SK-N-SH treated with all-trans-retinoic acid at 6 μM for 48 hours (cell line): Measurements from ENCODE around the gene SMARCC1.

Experiments
- ATAC-seq: fragments of 200-7000 bp; cut with Tn5 transposase; 3 replicates; pipeline ENCODE4 v1.9.1; 2020; ENCODE audit warnings: mild to moderate bottlenecking, moderate library complexity
- ARNTL ChIP-seq: fragments of 450-650 bp; formaldehyde crosslinking; IDR thresholded peaks from 2 replicates; pipeline ENCODE4 v1.5.0; 2020; ENCODE audit warnings: low read depth, mild to moderate bottlenecking, moderate library complexity, borderline replicate concordance
- BACH2 ChIP-seq: fragments of 250-450 bp; sonication (Bioruptor Pico); IDR thresholded peaks from 2 replicates; pipeline ENCODE4 v1.9.0; 2021; ENCODE audit warnings: mild to moderate bottlenecking, borderline replicate concordance
- CSDC2 ChIP-seq: fragments of 250-450 bp; sonication (Bioruptor Pico); IDR thresholded peaks from 2 replicates; pipeline ENCODE4 v1.5.0; 2020; ENCODE audit warnings: mild to moderate bottlenecking, moderate library complexity
- ESRRG ChIP-seq: fragments of 250-450 bp; sonication (Bioruptor Pico); IDR thresholded peaks from 2 replicates; pipeline ENCODE4 v1.6.1; 2021; ENCODE audit warnings: mild to moderate bottlenecking
- GLIS3 ChIP-seq: fragments of 250-450 bp; sonication (Bioruptor Pico); IDR thresholded peaks from 2 replicates; pipeline ENCODE4 v1.5.0; 2020; ENCODE audit warnings: mild to moderate bottlenecking, moderate library complexity
- ISL1 ChIP-seq: fragments of 250-450 bp; sonication (Bioruptor Pico); IDR thresholded peaks from 2 replicates; pipeline ENCODE4 v2.1.2; 2022; ENCODE audit warnings: mild to moderate bottlenecking, moderate library complexity
- PPARA ChIP-seq: fragments of 250-450 bp; sonication (Bioruptor Pico); IDR thresholded peaks from 2 replicates; pipeline ENCODE4 v1.5.0; 2020; ENCODE audit warnings: mild to moderate bottlenecking, borderline replicate concordance
- TCF4 ChIP-seq: fragments of 250-450 bp; sonication (Bioruptor Pico); IDR thresholded peaks from 2 replicates; pipeline ENCODE4 v1.8.0; 2021; ENCODE audit warnings: mild to moderate bottlenecking, moderate library complexity, borderline replicate concordance
- ZC3H10 ChIP-seq: fragments of 250-450 bp; sonication (Bioruptor Pico); IDR thresholded peaks from 2 replicates; pipeline ENCODE4 v1.5.1; 2021; ENCODE audit warnings: mild to moderate bottlenecking, moderate library complexity
- ZFP3 ChIP-seq: fragments of 250-450 bp; sonication (Bioruptor Pico); IDR thresholded peaks from 2 replicates; pipeline ENCODE4 v1.5.0; 2020; ENCODE audit warnings: mild to moderate bottlenecking, moderate library complexity
- ZFP30 ChIP-seq: fragments of 450-650 bp; formaldehyde crosslinking; IDR thresholded peaks from 2 replicates; pipeline ENCODE4 v1.5.0; 2022; ENCODE audit warnings: mild to moderate bottlenecking, moderate library complexity
- ZNF565 ChIP-seq: fragments of 450-650 bp; formaldehyde crosslinking; conservative IDR thresholded peaks from 2 replicates; pipeline ENCODE4 v1.5.0; 2020; ENCODE audit warnings: low read depth, mild to moderate bottlenecking, moderate library complexity
- ZNF70 ChIP-seq: fragments of 450-650 bp; formaldehyde crosslinking; IDR thresholded peaks from 2 replicates; pipeline ENCODE4 v1.5.0; 2020; ENCODE audit warnings: mild to moderate bottlenecking, moderate library complexity
- ZNF8 ChIP-seq: fragments of 450-650 bp; formaldehyde crosslinking; IDR thresholded peaks from 2 replicates; pipeline ENCODE4 v1.5.0; 2020; ENCODE audit warnings: mild to moderate bottlenecking, moderate library complexity
- TF ChIP-seq, protein P1 (sequence below): fragments of 250-450 bp; sonication (Bioruptor Pico); IDR thresholded peaks from 2 replicates; pipeline ENCODE4 v1.5.0; 2020; ENCODE audit warnings: mild to moderate bottlenecking, moderate library complexity
- TF ChIP-seq, protein P2 (sequence below): fragments of 250-450 bp; sonication (Bioruptor Pico); IDR thresholded peaks from 2 replicates; pipeline ENCODE4 v1.8.0; 2021; ENCODE audit warnings: low read depth, mild to moderate bottlenecking, moderate library complexity, borderline replicate concordance
- TF ChIP-seq, protein P3 (sequence below): fragments of 250-450 bp; sonication (Bioruptor Pico); IDR thresholded peaks from 2 replicates; pipeline ENCODE4 v1.8.0; 2020; ENCODE audit warnings: mild to moderate bottlenecking, moderate library complexity, borderline replicate concordance
- TF ChIP-seq, protein P4 (sequence below): fragments of 250-450 bp; sonication (Bioruptor Pico); IDR thresholded peaks from 2 replicates; pipeline ENCODE4 v1.5.1; 2020; ENCODE audit warnings: low read depth, mild to moderate bottlenecking, moderate library complexity
- TF ChIP-seq, protein P5 (sequence below): fragments of 250-450 bp; sonication (Bioruptor Pico); IDR thresholded peaks from 2 replicates; pipeline ENCODE4 v1.5.1; 2021; ENCODE audit warnings: mild to moderate bottlenecking, moderate library complexity

The SMARCC1 gene

DNA sequence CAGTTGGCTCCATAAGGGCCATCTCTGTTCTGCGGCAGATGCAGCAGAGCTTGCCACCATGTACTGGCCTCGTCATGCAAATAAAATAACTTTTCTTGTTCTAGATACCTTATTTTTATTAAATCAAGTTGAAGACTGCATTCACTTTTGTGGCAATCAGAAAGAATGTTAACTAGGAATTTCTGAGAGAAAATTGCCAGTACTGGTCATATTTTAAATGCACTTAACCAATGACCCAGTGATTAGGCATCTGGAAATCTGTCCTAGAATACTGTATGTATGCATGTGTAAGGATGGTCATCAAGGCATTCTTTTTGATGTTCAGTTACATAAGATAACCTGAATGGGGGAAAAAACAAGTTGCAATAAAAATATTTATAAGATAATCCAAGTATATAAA lies 168.8 kb downstream of the SMARCC1 start:
- TF ChIP-seq ISL1 (CRISPR knock-in tag) (peak; percentile 50), ESRRG (CRISPR knock-in tag) (no peak)
- ATAC-seq: peak; percentile 28; the same call in 2 of the 3 replicates

DNA sequence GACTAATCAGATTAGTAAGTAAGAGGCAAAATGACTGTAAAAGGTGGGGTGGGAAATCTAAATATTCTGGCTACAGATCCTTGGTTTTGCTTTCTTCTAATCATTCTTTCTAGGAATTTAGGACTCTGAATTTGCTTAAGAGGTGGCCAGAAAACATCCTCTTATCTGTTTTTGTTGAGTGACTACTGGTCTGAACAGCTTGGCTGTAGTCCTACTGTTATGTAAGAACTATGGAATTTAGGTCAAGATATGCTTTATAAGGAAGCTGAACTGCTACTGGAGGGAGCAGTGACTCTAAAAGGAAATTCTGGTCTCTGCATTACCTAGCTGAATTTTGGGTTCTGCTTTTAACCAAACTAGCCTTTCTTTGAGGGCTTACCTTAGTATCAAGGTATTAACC lies 169.5 kb downstream of the SMARCC1 start:
- peak; percentile 83 for ATAC-seq

DNA sequence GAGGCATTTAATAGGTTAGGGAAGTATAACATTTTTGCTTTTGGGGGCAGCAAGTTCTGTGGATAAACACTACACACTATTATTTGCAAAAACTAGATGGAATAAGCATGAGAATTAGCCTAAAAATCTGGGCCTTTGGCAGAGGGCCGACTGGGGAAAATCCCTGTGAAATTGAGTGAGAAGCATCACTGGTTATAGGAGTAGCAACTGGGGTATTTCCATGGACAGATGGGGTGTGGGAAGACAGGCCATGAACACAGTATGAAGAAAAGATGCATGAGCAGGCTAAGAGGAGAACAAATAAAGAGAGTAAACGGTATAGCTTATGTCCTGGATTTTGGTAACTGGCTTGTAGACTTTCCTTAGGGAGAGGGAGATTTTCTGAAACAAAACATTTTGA lies 170.1 kb downstream of the SMARCC1 start:
- ATAC-seq: no peak
- TF ChIP-seq, protein P1, sequence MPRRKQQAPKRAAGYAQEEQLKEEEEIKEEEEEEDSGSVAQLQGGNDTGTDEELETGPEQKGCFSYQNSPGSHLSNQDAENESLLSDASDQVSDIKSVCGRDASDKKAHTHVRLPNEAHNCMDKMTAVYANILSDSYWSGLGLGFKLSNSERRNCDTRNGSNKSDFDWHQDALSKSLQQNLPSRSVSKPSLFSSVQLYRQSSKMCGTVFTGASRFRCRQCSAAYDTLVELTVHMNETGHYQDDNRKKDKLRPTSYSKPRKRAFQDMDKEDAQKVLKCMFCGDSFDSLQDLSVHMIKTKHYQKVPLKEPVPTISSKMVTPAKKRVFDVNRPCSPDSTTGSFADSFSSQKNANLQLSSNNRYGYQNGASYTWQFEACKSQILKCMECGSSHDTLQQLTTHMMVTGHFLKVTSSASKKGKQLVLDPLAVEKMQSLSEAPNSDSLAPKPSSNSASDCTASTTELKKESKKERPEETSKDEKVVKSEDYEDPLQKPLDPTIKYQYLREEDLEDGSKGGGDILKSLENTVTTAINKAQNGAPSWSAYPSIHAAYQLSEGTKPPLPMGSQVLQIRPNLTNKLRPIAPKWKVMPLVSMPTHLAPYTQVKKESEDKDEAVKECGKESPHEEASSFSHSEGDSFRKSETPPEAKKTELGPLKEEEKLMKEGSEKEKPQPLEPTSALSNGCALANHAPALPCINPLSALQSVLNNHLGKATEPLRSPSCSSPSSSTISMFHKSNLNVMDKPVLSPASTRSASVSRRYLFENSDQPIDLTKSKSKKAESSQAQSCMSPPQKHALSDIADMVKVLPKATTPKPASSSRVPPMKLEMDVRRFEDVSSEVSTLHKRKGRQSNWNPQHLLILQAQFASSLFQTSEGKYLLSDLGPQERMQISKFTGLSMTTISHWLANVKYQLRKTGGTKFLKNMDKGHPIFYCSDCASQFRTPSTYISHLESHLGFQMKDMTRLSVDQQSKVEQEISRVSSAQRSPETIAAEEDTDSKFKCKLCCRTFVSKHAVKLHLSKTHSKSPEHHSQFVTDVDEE (CRISPR knock-in tag): no peak
- TF ChIP-seq ZNF70 (CRISPR knock-in tag) (no peak), ZFP30 (no peak), ARNTL (CRISPR knock-in tag) (no peak), GLIS3 (CRISPR knock-in tag) (no peak), TCF4 (CRISPR knock-in tag) (no peak), ZFP3 (CRISPR knock-in tag) (no peak), ZNF565 (CRISPR knock-in tag) (no peak), PPARA (CRISPR knock-in tag) (no peak), ESRRG (CRISPR knock-in tag) (no peak)
- TF ChIP-seq, protein P2, sequence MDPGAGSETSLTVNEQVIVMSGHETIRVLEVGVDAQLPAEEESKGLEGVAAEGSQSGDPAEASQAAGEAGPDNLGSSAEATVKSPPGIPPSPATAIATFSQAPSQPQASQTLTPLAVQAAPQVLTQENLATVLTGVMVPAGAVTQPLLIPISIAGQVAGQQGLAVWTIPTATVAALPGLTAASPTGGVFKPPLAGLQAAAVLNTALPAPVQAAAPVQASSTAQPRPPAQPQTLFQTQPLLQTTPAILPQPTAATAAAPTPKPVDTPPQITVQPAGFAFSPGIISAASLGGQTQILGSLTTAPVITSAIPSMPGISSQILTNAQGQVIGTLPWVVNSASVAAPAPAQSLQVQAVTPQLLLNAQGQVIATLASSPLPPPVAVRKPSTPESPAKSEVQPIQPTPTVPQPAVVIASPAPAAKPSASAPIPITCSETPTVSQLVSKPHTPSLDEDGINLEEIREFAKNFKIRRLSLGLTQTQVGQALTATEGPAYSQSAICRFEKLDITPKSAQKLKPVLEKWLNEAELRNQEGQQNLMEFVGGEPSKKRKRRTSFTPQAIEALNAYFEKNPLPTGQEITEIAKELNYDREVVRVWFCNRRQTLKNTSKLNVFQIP (CRISPR knock-in tag): no peak

More for the DNA sequence above, 169.5 kb downstream of the SMARCC1 start:
- TF ChIP-seq, protein P3, sequence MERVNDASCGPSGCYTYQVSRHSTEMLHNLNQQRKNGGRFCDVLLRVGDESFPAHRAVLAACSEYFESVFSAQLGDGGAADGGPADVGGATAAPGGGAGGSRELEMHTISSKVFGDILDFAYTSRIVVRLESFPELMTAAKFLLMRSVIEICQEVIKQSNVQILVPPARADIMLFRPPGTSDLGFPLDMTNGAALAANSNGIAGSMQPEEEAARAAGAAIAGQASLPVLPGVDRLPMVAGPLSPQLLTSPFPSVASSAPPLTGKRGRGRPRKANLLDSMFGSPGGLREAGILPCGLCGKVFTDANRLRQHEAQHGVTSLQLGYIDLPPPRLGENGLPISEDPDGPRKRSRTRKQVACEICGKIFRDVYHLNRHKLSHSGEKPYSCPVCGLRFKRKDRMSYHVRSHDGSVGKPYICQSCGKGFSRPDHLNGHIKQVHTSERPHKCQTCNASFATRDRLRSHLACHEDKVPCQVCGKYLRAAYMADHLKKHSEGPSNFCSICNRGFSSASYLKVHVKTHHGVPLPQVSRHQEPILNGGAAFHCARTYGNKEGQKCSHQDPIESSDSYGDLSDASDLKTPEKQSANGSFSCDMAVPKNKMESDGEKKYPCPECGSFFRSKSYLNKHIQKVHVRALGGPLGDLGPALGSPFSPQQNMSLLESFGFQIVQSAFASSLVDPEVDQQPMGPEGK (CRISPR knock-in tag): no peak
- TF ChIP-seq, protein P4, sequence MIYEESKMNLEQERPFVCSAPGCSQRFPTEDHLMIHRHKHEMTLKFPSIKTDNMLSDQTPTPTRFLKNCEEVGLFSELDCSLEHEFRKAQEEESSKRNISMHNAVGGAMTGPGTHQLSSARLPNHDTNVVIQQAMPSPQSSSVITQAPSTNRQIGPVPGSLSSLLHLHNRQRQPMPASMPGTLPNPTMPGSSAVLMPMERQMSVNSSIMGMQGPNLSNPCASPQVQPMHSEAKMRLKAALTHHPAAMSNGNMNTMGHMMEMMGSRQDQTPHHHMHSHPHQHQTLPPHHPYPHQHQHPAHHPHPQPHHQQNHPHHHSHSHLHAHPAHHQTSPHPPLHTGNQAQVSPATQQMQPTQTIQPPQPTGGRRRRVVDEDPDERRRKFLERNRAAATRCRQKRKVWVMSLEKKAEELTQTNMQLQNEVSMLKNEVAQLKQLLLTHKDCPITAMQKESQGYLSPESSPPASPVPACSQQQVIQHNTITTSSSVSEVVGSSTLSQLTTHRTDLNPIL: peak; percentile 42; the same call in 1 of the 2 replicates
- TF ChIP-seq BACH2 (CRISPR knock-in tag) (no peak), CSDC2 (CRISPR knock-in tag) (0 out of 2 replicates have a peak, but pooled peaks have one; percentile 18), ZNF8 (CRISPR knock-in tag) (no peak), ISL1 (CRISPR knock-in tag) (peak; percentile 54; the same call in 1 of the 2 replicates)
- TF ChIP-seq, protein P5, sequence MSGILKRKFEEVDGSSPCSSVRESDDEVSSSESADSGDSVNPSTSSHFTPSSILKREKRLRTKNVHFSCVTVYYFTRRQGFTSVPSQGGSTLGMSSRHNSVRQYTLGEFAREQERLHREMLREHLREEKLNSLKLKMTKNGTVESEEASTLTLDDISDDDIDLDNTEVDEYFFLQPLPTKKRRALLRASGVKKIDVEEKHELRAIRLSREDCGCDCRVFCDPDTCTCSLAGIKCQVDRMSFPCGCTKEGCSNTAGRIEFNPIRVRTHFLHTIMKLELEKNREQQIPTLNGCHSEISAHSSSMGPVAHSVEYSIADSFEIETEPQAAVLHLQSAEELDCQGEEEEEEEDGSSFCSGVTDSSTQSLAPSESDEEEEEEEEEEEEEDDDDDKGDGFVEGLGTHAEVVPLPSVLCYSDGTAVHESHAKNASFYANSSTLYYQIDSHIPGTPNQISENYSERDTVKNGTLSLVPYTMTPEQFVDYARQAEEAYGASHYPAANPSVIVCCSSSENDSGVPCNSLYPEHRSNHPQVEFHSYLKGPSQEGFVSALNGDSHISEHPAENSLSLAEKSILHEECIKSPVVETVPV (CRISPR knock-in tag): no peak
- TF ChIP-seq, all 23 proteins: peak for 3

DNA sequence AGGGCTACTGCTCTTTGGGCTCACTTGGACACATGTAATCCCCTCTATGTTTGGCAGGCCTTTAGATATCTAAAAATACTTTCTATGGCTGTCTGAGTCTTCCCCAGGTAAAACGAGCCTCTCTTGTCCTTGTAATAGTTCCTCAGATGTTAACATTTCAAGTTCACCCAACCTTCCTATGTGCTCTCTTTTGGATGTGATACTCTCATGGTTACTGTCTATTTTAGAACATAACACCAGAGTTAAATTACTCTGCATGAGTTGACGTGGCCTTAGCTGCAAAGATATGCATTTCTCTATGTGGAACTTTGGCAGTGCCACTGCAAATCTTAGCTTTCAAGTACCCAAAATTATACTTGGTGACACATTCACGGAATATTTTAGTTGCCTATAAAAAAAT lies 171.1 kb downstream of the SMARCC1 start:
- no peak for ATAC-seq
- TF ChIP-seq BACH2 (CRISPR knock-in tag): no peak
- TF ChIP-seq ZNF565 (CRISPR knock-in tag): no peak
- no peak for TF ChIP-seq ARNTL (CRISPR knock-in tag)
- TF ChIP-seq, protein P1 (CRISPR knock-in tag): no peak
- TF ChIP-seq, protein P3 (CRISPR knock-in tag): no peak
- no peak for TF ChIP-seq ZC3H10 (CRISPR knock-in tag)
- TF ChIP-seq, protein P2 (CRISPR knock-in tag): no peak
- TF ChIP-seq PPARA (CRISPR knock-in tag): no peak
